Mucosa of rectum (tissue), 2 donors: Measurements from ENCODE around the gene GALNT16.
"Not testable (repeated sequence)": the region's sequence is repeated elsewhere in the genome, so short reads cannot be mapped to it uniquely, and the experiment has no call there.

ENCODE experiments used
- H3K27ac ChIP-seq, 2 donors: one replicate each; pipeline ENCODE4 v1.7.0; 2013; ENCODE audit warnings: inconsistent platforms in 2 of 2, low read depth in 2 of 2, low read length in 2 of 2
- H3K27me3 ChIP-seq, 2 donors: one replicate each; pipeline ENCODE4 v1.7.0; 2013; ENCODE audit warnings: low read length in 2 of 2; ENCODE audit not compliant: control insufficient read depth in 2 of 2, insufficient read depth in 2 of 2
- H3K36me3 ChIP-seq, 2 donors: one replicate each; pipeline ENCODE4 v1.7.0; 2013; ENCODE audit warnings: low read length in 2 of 2; ENCODE audit not compliant: control insufficient read depth in 2 of 2, insufficient read depth in 2 of 2
- H3K4me1 ChIP-seq, 2 donors: one replicate each; pipeline ENCODE4 v1.7.0; 2013; ENCODE audit warnings: low read length in 2 of 2, mild to moderate bottlenecking in 1 of 2; ENCODE audit not compliant: control insufficient read depth in 2 of 2, insufficient read depth in 2 of 2
- H3K4me3 ChIP-seq, 2 donors: one replicate each; pipeline ENCODE4 v1.7.0; 2013; ENCODE audit warnings: low read length in 2 of 2
- H3K9ac ChIP-seq, 2 donors: one replicate each; pipeline ENCODE4 v1.7.0; 2013; ENCODE audit warnings: low read length in 2 of 2, low read depth in 1 of 2, mild to moderate bottlenecking in 1 of 2
- H3K9me3 ChIP-seq, 2 donors: one replicate each; pipeline ENCODE4 v1.7.0; 2013; ENCODE audit warnings: low read length in 2 of 2; ENCODE audit not compliant: control insufficient read depth in 2 of 2
- donor health status: healthy.
- donor health status: Normal muscosa, but diverticular disease.

GALNT16 gene

GRCh38 chr14:69370061-69370460, 110.1 kb downstream of the GALNT16 start:
- Histone ChIP-seq H3K27me3 (no peaks in the 10 kb centered on the region), H3K36me3 (no peaks in the 10 kb centered on the region), H3K4me1 (no peaks in the 10 kb centered on the region), H3K4me3 (no peak overlapping the region), H3K27ac (no peak overlapping the region), H3K9me3 (no peaks in the 10 kb centered on the region), H3K9ac (no peak overlapping the region)

DNA sequence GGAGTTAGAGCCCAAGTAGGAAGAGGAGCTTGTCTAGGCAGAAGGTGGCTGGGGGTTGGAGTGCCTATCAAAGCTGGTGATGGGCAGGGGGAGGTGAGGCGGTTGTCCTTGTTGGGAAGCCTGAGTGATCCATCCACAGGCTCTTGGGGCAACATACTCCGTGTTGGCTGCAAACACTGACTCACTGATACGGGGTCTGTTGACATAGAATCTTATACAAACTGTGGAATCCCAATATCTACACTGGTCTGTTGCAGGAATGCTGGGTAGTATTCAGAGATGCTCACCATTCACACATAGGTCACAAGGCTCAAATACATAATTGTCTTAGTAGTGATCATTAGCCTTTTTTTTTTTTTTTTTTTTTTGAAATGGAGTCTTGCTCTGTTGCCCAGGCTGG, 112.2 kb downstream of the GALNT16 start:
- Histone ChIP-seq H3K4me3 (no peak overlapping the region), H3K4me1 (no peaks in the 10 kb centered on the region), H3K9me3 (no peaks in the 10 kb centered on the region), H3K27me3 (no peaks in the 10 kb centered on the region), H3K9ac (no peak overlapping the region), H3K27ac (no peak overlapping the region), H3K36me3 (peaks cover 4 to 13% of the 10 kb centered on the region in 2 donors)

DNA sequence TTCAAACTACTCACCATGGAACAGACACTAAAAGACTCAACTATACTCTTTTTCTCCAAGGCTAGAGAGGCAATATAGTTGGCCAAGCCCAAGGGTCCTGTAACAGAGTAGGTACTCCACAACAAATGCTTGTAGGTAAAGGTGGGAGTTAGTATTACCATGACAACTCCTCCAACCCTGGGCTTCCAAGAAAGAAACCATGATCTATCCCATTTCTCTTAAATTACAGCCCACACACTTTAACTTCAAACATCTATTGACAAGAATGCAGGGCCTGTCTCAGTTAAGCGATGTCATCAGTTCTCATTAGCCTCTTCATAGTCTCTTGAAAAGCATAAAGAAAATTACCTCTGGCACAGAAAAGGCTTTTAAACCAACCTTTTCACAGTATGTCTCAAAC, 113.1 kb downstream of the GALNT16 start:
- H3K9ac ChIP-seq, result no peak overlapping the region
- H3K27ac ChIP-seq, result no peak overlapping the region
- peaks cover 7 to 13% of the 10 kb centered on the region in 2 donors for H3K36me3 ChIP-seq
- no peaks in the 10 kb centered on the region for H3K4me1 ChIP-seq
- no peaks in the 10 kb centered on the region for H3K9me3 ChIP-seq
- no peaks in the 10 kb centered on the region for H3K27me3 ChIP-seq
- H3K4me3 ChIP-seq, result no peak overlapping the region

- H3K27me3 ChIP-seq, result no peaks in the 10 kb centered on the region
- H3K9ac ChIP-seq, result no peak overlapping the region
- H3K4me3 ChIP-seq, result no peak overlapping the region
- H3K9me3 ChIP-seq, result no peaks in the 10 kb centered on the region
- H3K27ac ChIP-seq, result no peak overlapping the region
- H3K36me3 ChIP-seq, result peaks cover 9 to 13% of the 10 kb centered on the region in 2 donors
- H3K4me1 ChIP-seq, result no peaks in the 10 kb centered on the region
Measured at GRCh38 chr14:69374235-69374634, 114.3 kb downstream of the GALNT16 start.

DNA sequence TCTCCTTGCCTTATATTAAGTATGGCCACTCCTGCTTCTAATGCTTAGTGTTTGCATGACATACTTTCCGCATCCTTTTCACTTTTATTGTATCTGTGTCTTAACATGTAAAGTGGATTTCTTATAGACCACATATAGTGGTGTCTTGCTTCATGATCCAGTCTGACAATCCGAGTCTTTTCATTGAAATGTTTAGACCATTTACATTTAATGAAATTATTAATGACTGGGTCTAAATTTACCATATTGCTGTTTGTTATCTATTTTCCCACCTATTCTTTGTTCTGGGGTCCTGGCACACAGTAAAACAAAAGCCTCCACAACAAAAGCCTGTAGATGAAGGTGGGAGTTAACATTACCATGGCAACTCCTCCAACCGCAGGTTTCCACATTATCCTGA, 115.2 kb downstream of the GALNT16 start:
- H3K4me1 ChIP-seq, result no peaks in the 10 kb centered on the region
- no peak overlapping the region for H3K4me3 ChIP-seq
- no peak overlapping the region for H3K27ac ChIP-seq
- H3K9ac ChIP-seq, result no peak overlapping the region
- no peaks in the 10 kb centered on the region for H3K27me3 ChIP-seq
- H3K9me3 ChIP-seq, result no peaks in the 10 kb centered on the region
- H3K36me3 ChIP-seq, result peaks cover 16 to 18% of the 10 kb centered on the region in 2 donors

DNA sequence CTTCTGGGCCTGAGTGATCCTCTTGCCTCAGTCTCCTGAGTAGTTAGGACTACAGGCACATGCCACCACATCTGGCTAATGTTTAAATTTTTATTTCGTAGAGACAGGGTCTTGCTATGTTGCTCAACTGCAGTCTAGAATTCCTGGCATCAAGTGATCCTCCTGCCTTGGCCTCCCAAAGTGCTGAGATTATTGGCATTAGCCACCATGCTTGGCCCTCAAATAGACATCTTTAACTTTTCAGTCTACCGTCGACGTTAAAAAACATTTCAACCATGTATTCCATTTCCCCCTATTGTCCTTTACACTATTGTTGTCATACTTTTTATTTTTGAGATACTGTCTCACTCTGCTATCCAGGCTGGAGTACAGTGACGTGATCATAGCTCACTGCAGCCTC, 115.8 kb downstream of the GALNT16 start:
- no peaks in the 10 kb centered on the region for H3K27me3 ChIP-seq
- no peak overlapping the region for H3K27ac ChIP-seq
- no peak overlapping the region for H3K4me3 ChIP-seq
- H3K9ac ChIP-seq, result no peak overlapping the region
- no peaks in the 10 kb centered on the region for H3K4me1 ChIP-seq
- H3K9me3 ChIP-seq, result no peaks in the 10 kb centered on the region
- peaks cover 21 to 22% of the 10 kb centered on the region in 2 donors for H3K36me3 ChIP-seq

DNA sequence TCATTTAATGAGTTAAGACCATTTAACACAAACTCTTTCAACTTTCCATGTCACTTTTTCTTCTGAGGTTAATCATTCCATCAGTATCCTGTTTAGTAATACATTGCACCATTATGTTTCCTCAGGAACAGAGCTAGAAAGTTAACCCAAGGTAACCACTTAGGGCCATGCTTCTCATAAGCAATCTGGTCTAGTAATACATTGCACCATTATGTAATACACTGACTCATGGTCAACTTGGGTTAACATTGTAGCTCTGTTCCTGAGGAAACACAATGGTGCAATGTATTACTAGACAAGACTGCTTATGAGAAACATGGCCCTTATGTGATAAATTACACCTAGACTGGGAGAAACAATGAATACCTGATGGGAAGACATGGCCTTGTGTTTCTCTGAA, 116.5 kb downstream of the GALNT16 start:
- Histone ChIP-seq H3K27me3 (no peaks in the 10 kb centered on the region), H3K4me3 (no peak overlapping the region), H3K36me3 (peaks cover 22% of the 10 kb centered on the region in 2 donors), H3K9me3 (no peaks in the 10 kb centered on the region), H3K9ac (no peak overlapping the region), H3K4me1 (no peaks in the 10 kb centered on the region), H3K27ac (no peak overlapping the region)

- Histone ChIP-seq H3K36me3 (peaks cover 22% of the 10 kb centered on the region in 2 donors), H3K9ac (no peak overlapping the region), H3K27ac (no peak overlapping the region), H3K27me3 (no peaks in the 10 kb centered on the region), H3K4me1 (no peaks in the 10 kb centered on the region), H3K9me3 (no peaks in the 10 kb centered on the region), H3K4me3 (no peak overlapping the region)
Measured at GRCh38 chr14:69378274-69378673, 118.3 kb downstream of the GALNT16 start.

DNA sequence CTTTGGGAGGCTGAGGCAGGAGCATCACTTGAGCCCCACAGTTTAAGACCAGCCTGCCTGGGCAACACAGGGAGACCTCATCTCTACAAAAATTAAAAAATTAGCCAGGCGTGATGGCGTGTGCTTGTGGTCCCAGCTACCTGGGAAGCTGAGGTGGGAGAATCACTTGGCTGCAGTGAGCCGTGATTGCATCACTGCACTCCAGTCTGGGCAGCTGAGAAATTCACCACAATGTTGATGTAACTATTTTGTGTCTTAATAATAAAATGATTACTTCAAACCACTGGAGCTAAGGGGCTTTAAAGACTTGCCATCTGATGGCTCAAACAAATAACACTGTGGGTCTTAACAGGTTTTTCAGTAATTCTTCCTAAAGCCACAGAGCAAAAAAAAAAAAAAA, 127.4 kb downstream of the GALNT16 start:
- no peak overlapping the region for H3K9ac ChIP-seq
- H3K27me3 ChIP-seq, result no peaks in the 10 kb centered on the region
- H3K4me3 ChIP-seq, result no peak overlapping the region
- H3K36me3 ChIP-seq, result peaks cover 42 to 44% of the 10 kb centered on the region in 2 donors
- H3K4me1 ChIP-seq, result no peaks in the 10 kb centered on the region
- no peaks in the 10 kb centered on the region for H3K9me3 ChIP-seq
- H3K27ac ChIP-seq, result no peak overlapping the region

DNA sequence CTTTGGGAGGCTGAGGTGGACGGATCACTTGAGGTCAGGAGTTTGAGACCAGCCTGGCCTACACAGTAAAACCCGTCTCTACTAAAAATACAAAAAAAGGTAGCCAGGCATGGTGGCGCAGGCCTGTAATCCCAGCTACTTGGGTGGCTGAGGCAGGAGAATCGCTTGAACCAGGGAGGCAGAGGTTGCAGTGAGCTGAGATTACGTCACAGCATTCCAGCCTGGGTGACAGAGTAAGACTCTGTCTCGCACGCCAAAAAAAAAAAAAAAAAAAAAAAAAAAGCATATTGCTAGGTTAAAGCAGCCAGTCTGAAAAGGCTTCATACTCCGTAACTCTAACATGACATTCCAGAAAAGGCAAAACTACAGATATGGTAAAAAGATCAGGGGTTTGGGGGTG, 131.4 kb downstream of the GALNT16 start:
- not testable (repeated sequence) for H3K9ac ChIP-seq, H3K27me3 ChIP-seq, H3K4me3 ChIP-seq, H3K9me3 ChIP-seq, H3K27ac ChIP-seq, H3K4me1 ChIP-seq
- peaks cover 58% of the 10 kb centered on the region in 2 donors for H3K36me3 ChIP-seq

GRCh38 chr14:69392481-69392880, 132.5 kb downstream of the GALNT16 start:
- Histone ChIP-seq H3K27me3 (no peaks in the 10 kb centered on the region), H3K9me3 (no peaks in the 10 kb centered on the region), H3K4me1 (peaks cover 5 to 7% of the 10 kb centered on the region in 2 donors), H3K27ac (no peak overlapping the region), H3K9ac (no peak overlapping the region), H3K36me3 (peaks cover 49 to 55% of the 10 kb centered on the region in 2 donors), H3K4me3 (no peak overlapping the region)
